ENCODE data around the gene NID2.

The NID2 gene

DNA sequence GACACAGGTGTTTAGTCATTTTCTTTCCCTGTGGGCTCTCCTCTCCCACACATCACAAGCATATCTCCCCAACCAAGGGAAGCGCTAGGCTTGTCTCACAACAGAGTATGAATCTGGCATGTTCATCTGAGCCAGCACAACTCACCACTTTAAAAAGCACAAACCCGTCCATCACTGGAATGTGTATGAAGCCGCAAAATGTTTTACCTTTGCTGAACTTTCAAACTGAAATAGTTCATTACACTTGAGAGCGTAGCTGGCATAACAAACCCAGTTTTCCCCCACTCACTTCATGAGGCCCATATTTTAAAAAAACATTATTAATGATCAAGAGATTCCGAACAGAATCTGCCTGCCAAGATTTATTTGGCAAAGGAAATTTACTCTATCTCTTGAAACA, 15.8 kb downstream of the NID2 start:
- no peak for DNase-seq

GRCh38 chr14:52052288-52052943, 16.4 kb downstream of the NID2 start:
- no peak for DNase-seq

GRCh38 chr14:52051871-52052270, 17.0 kb downstream of the NID2 start:
- no peak for DNase-seq

GRCh38 chr14:52051251-52051650, 17.6 kb downstream of the NID2 start:
- no peak for DNase-seq

- DNase-seq: no peak
Observed at GRCh38 chr14:52049721-52050588, 18.9 kb downstream of the NID2 start.

GRCh38 chr14:52049271-52049670, 19.6 kb downstream of the NID2 start:
- no peak for DNase-seq

- DNase-seq: no peak
Observed at GRCh38 chr14:52048641-52049204, 20.1 kb downstream of the NID2 start.

DNA sequence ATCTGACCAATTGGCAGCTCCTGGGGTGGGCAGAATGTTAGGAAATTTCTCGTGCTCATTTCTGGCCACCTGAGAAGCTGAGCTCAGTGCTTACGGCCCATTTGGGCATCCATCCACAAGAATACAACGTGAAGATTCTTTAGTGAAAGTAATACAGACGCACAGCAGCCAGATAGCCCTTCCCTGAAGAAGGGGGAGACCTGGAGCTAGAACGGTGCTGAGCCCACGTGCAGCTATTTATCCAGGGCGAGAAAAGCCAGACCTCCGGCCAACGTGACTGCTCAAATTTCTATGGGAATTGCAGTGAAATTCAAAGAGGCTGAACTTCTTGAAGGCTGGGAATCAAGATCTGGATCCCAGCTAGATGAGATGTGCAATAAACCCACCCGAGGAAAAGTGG, 20.7 kb downstream of the NID2 start:
- no peak for DNase-seq

- DNase-seq: no peak
Observed at GRCh38 chr14:52046376-52046917, 22.4 kb downstream of the NID2 start.

DNA sequence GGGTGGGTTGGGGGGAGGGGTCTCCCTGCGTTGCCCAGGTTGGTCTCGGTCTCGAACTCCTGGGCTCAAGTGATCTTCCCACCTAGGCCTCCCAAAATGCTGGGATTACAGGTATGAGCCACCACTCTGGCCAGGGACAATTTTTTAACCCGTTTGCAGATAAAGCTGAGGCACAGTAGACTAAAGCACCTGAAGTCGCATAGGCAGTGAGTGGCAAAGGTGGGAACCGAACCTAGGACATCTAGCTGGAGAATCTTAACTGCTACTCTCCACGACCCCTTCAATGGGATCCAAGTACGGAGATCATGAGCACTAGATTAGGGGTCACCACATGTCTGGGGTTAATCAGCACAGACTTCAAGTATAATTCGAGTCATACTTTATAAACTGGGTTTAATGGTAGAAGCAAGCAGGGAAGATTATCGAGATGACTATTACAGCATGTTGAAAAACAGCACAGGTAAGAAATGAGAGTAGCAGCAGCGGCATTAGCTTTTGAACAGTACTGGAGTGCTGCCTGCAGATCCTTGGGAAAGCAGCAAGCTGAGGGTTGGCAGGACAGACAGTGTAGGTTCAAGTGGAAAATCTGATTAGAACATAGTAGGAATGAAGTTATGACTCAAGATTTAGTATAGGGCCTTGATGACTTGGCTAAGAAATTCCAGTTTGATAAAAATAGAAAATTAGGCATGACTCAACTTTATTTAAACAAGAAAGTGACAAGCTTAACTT, 23.9 kb downstream of the NID2 start:
- DNase-seq: no peak

DNA sequence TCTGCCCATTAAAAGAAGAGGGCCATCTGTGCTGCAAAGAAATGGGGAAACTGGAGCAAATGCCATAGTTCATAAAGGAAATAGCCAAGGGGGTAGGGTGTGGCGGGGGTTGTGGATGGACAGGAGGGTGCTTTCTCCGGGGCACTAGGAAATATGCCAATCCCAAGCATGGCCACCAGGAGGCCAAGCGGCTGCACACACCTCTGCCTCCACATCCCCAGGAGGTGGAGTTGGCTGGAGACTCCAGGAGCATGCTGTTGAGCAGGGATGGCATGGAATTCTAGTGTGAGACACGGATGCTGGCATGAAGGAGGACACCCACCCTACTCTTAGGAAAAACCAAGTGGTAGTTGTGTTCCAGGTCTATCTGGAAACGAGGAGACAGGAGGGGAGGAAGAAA, 25.2 kb downstream of the NID2 start:
- peak; percentile 5 to 17 for DNase-seq

- DNase-seq: no peak
Observed at GRCh38 chr14:52042371-52043289, 26.2 kb downstream of the NID2 start.

DNA sequence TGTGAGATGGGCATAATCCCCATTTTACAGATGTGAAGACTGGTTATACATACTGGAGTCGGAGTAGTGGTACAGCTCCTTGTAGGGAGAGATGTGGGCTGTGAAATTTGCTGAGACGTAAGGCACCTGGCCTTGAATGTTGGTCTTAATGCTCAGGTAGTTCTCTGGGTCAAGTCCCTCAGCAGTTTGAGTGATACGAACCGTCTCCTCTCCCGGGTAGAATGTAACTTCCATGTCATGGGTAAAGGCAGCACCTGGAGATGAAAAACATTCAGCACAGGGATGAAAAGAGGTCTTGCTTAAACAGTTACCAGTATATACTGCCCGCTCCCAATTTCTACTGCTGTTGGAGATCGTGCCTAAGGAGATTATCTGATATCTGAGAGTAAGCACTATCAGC, 28.3 kb downstream of the NID2 start:
- no peak for DNase-seq

DNA sequence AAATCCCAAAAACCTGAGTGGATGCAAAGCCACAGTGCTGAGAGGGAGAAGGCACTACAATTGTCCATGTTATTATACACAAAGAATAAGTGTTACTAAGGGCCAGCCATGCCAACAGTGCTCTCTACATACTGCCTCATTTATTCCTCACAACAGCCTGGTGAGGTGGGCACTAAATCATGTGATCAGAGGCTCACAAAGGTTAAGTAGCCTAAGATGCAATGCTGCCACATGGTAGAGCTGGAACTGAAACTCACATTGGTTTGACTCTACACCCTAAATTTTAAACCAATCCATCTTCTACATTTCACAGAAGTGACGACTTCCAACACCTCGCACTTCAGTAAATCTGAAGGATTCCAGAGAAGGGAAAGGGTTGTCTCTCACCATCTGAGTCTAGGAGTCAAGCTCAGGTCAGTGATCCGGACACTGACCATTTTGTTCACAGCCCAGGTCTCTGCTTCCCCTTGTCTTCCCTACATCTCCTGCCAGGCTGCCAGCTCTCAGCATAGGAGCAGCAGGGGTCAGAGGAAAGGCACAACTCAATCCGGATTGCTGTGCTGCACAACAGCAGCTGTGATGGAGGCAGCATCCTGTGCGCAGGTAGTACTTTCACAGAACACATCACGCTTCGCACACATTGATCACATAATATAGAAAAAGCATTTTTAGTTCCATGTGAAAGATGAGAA, 29.6 kb downstream of the NID2 start:
- DNase-seq: no peak

GRCh38 chr14:52033101-52033642, 35.7 kb downstream of the NID2 start:
- no peak for DNase-seq

- no peak for DNase-seq
Observed at GRCh38 chr14:52032204-52032801, 36.6 kb downstream of the NID2 start.

DNA sequence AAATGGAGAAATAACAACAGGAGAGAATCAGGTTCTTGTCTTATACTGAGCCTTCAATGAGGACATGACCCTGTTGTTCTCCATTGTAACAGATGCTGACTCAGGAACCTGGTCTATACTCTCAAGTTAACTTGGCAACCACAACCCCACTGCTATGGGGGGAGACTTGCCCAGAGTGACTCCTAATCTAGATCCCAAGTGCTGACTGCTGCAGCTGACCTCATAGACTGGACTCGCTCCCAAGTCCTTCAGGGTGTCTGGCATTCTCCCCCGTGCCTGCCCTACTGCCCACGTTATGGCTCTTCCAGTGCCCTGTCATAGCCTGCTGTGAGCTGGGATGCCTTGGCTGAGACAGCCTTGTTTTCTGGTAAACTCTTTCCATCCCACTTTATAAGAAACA, 37.1 kb downstream of the NID2 start:
- DNase-seq: no peak

- no peak for DNase-seq
Observed at GRCh38 chr14:52029881-52030280, 39.0 kb downstream of the NID2 start.

- DNase-seq: no peak
Observed at GRCh38 chr14:52026901-52027300, 42.0 kb downstream of the NID2 start.

- no peak for DNase-seq
Observed at GRCh38 chr14:52026017-52026660, 42.7 kb downstream of the NID2 start.
